ENCODE measurements around the gene LRCOL1.

DNA sequence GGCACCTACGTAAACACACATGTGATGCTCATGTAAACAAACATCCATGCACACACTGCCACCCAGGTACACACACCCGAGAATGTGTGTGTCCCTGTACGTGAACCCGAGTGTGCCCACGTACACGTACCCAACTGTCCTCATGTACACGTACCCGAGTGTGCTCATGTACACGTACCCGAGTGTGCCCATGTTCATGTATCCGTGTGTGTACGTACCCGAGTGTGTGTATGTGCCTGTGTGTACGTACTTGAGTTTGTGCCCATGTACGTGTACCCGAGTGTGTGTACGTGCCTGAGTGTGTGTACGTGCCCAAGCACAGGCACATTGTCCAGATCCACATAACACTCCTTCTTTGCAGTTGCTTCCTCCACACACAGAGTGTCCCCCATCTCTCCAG lies 45.0 kb downstream of the LRCOL1 start:
- no peak for TF ChIP-seq EZH2phosphoT487 (IDR thresholded peaks at IDR 0.05; ENCODE audit: borderline replicate concordance, low read length)
- TF ChIP-seq, protein P1, sequence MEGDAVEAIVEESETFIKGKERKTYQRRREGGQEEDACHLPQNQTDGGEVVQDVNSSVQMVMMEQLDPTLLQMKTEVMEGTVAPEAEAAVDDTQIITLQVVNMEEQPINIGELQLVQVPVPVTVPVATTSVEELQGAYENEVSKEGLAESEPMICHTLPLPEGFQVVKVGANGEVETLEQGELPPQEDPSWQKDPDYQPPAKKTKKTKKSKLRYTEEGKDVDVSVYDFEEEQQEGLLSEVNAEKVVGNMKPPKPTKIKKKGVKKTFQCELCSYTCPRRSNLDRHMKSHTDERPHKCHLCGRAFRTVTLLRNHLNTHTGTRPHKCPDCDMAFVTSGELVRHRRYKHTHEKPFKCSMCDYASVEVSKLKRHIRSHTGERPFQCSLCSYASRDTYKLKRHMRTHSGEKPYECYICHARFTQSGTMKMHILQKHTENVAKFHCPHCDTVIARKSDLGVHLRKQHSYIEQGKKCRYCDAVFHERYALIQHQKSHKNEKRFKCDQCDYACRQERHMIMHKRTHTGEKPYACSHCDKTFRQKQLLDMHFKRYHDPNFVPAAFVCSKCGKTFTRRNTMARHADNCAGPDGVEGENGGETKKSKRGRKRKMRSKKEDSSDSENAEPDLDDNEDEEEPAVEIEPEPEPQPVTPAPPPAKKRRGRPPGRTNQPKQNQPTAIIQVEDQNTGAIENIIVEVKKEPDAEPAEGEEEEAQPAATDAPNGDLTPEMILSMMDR (IDR thresholded peaks at IDR 0.05; ENCODE audit: low read depth, low read length, poor library complexity, severe bottlenecking): no peak

All from DOHH2 (cell line).